Common myeloid progenitor, CD34-positive (primary cell): ENCODE data around the gene FAM237B.

Source experiments
- CTCF ChIA-PET: fragments of 350-600 bp; sonication (Branson Sonifier 250); formaldehyde crosslinking; loops from one replicate; lab custom pipeline; 2021; ENCODE audit warnings: antibody characterized with exemption; lab: Charles Lee
- POLR2A ChIA-PET: fragments of 350-600 bp; sonication (Branson Sonifier 250); formaldehyde crosslinking; loops from one replicate; lab custom pipeline; 2021; ENCODE audit warnings: antibody characterized with exemption; lab: Charles Lee
- DNase-seq, 3 donors: peaks; one replicate each; pipeline versions ENCODE4 v3.0.0 to v3.0.0-alpha.2; 2013
- H3K27ac ChIP-seq, 2 experiments: 1 replicate in 1 of 2; 2 replicates in 1 of 2; pipeline ENCODE4 v1.7.0; 2013; ENCODE audit warnings: inconsistent platforms in 2 of 2, low read length in 2 of 2, mild to moderate bottlenecking in 2 of 2, low read depth in 1 of 2, moderate library complexity in 1 of 2; ENCODE audit not compliant: severe bottlenecking in 2 of 2, insufficient read depth in 1 of 2, poor library complexity in 1 of 2
- H3K27me3 ChIP-seq, 5 experiments: replicated peaks in 2 of 5; 1 replicate in 3 of 5; 2 replicates in 2 of 5; pipeline versions ENCODE4 v1.6.1 to v1.7.0; 2013; ENCODE audit warnings: low read length in 4 of 5, mild to moderate bottlenecking in 2 of 5, moderate library complexity in 2 of 5, inconsistent platforms in 1 of 5; ENCODE audit not compliant: insufficient read depth in 5 of 5, control insufficient read depth in 4 of 5
- H3K36me3 ChIP-seq, 4 experiments: 1 replicate in 2 of 4; 2 replicates in 2 of 4; pipeline versions ENCODE4 v1.6.1 to v1.7.0; 2013; ENCODE audit warnings: low read length in 3 of 4, control low read depth in 1 of 4, mild to moderate bottlenecking in 1 of 4; ENCODE audit not compliant: control insufficient read depth in 4 of 4, insufficient read depth in 4 of 4
- H3K4me1 ChIP-seq, 4 experiments: 1 replicate in 3 of 4; 2 replicates in 1 of 4; pipeline versions ENCODE4 v1.6.1 to v1.7.1; 2013; ENCODE audit warnings: low read length in 3 of 4, mild to moderate bottlenecking in 3 of 4, control low read depth in 1 of 4, inconsistent platforms in 1 of 4, moderate library complexity in 1 of 4; ENCODE audit not compliant: control insufficient read depth in 4 of 4, insufficient read depth in 4 of 4; ENCODE audit errors: control extremely low read depth in 1 of 4
- H3K4me3 ChIP-seq, 7 experiments: 1 replicate in 4 of 7; 2 replicates in 3 of 7; pipeline versions ENCODE4 v1.5.1 to v1.7.0; 2013; ENCODE audit warnings: mild to moderate bottlenecking in 7 of 7, low read length in 6 of 7, moderate library complexity in 6 of 7, inconsistent platforms in 2 of 7, low read depth in 2 of 7, control low read depth in 1 of 7; ENCODE audit not compliant: insufficient read depth in 4 of 7, control insufficient read depth in 1 of 7; ENCODE audit errors: extremely low read depth in 1 of 7
- H3K9me3 ChIP-seq, 5 experiments: 1 replicate in 4 of 5; 2 replicates in 1 of 5; pipeline versions ENCODE4 v1.6.1 to v1.7.1; 2013; ENCODE audit warnings: low read length in 4 of 5, mild to moderate bottlenecking in 2 of 5, inconsistent platforms in 1 of 5, low read depth in 1 of 5, moderate library complexity in 1 of 5; ENCODE audit not compliant: control insufficient read depth in 4 of 5, insufficient read depth in 2 of 5; ENCODE audit errors: control extremely low read depth in 1 of 5
- WGBS: methylation state at CpG from one replicate; pipeline ENCODE4 v1.1.5; 2013; ENCODE audit not compliant: insufficient coverage; 5-methylcytosine and 5-hydroxymethylcytosine counted together

The FAM237B gene

GRCh38 chr7:90320418-90320800 is 695 bp downstream of the FAM237B start:
- Histone ChIP-seq H3K27me3 (peaks cover 17 to 67% (median 39%) of the 10 kb centered on the region in 5 experiments), H3K4me1 (peaks cover 0 to 14% (median 8%) of the 10 kb centered on the region in 4 experiments), H3K4me3 (peak overlapping the region in 4 of 7 experiments; percentile 25 to 68 (median 56)), H3K9me3 (no peaks in the 10 kb centered on the region), H3K36me3 (no peaks in the 10 kb centered on the region), H3K27ac (no peak overlapping the region)
- CTCF ChIA-PET, result interaction anchor here (1.2 to 1.3 kb wide), 2 partner anchors 10 to 107 kb away, joined by 3 to 4 read pairs; no protein-coding TSS in a partner anchor
- peak in 1 of 3 donors; percentile 23 for DNase-seq
- WGBS, result 36% methylated on average over 5 of the region's 7 CpGs
- POLR2A ChIA-PET, result no interaction called here

DNA sequence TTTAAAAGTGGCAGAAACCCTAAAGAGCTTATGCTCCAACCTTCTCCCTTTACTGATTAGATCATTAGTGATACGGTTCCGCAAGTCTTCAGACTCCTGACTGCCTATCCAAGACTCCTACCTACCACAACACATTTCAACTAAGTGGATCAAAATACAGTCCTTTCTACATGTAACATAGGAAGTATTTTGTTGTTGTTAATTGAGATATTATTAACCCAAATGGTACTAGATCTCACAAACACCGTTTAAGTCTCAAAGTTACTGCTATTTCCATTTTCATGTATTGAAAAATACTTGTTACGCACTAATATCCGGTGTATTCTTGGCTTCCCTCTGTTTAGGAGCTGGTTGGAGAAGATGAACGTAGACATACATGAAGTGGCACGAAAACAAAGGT is 1.1 kb downstream of the FAM237B start:
- no peaks in the 10 kb centered on the region for H3K9me3 ChIP-seq
- H3K27ac ChIP-seq, result no peak overlapping the region
- H3K4me3 ChIP-seq, result no peak overlapping the region
- ChIA-PET POLR2A (no interaction called here), CTCF (interaction anchor here (1.3 kb wide), 1 partner anchor 10 kb away, joined by 3 read pairs; no protein-coding TSS in a partner anchor)
- peaks cover 0 to 14% (median 8%) of the 10 kb centered on the region in 4 experiments for H3K4me1 ChIP-seq
- 87% methylated on average over 5 of the region's 7 CpGs for WGBS
- no peaks in the 10 kb centered on the region for H3K36me3 ChIP-seq
- DNase-seq, result no peak
- H3K27me3 ChIP-seq, result peaks cover 17 to 67% (median 39%) of the 10 kb centered on the region in 5 experiments

DNA sequence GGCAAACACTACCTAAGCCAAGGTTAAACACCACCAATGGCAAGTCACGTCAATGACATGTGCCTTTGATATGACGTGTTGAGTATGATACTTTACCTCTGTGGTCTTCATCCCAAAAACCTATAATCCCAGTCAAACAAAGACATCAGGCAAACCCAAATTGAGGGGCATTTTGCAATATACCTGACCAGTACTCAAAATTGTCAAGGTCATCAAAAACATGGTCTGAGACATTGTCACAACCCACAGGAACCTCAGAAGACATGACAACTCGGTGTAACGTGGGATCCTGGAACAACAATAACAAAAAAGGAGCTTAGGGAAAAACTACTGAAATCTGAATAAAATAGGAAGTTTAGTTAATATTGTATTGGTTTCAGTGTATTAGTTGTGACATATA is 7.2 kb downstream of the FAM237B start:
- DNase-seq, result no peak
- Histone ChIP-seq H3K4me3 (no peak overlapping the region), H3K36me3 (no peaks in the 10 kb centered on the region), H3K9me3 (no peaks in the 10 kb centered on the region), H3K27me3 (peaks cover 2 to 16% (median 13%) of the 10 kb centered on the region in 5 experiments), H3K4me1 (no peaks in the 10 kb centered on the region), H3K27ac (no peak overlapping the region)
- 67% methylated on average over 3 of the region's 4 CpGs for WGBS
- ChIA-PET POLR2A (no interaction called here), CTCF (interaction anchor here (1.2 to 4.8 kb wide), 4 partner anchors 22 to 114 kb away, joined by 3 to 50 read pairs (median 4); no protein-coding TSS in a partner anchor)

DNA sequence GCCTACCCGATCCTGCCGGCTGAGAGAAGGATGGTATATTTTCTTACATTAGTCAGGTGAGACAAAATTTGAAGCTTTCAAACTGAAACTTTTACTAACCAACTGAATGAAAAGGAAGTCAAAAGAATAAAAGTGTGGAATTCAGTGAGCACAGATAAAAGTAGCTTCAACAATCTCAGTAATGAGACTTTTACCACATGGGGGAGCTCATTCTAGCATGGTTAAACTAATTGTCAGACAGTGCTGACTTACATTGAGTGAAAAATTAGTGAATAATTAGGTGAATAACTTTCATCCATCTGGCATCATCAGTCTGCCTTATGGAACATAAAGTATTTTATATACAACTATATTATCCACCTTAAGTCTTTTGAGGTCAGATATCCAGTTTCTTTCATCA is 8.4 kb downstream of the FAM237B start:
- WGBS, result no CpG with 5 or more reads among the region's 2 CpGs
- Histone ChIP-seq H3K9me3 (no peaks in the 10 kb centered on the region), H3K27ac (no peak overlapping the region), H3K36me3 (no peaks in the 10 kb centered on the region), H3K27me3 (peaks cover 2 to 11% (median 7%) of the 10 kb centered on the region in 5 experiments), H3K4me1 (no peaks in the 10 kb centered on the region), H3K4me3 (no peak overlapping the region)
- ChIA-PET POLR2A (no interaction called here), CTCF (interaction anchor here (0.8 to 4.8 kb wide), 10 partner anchors 9 to 162 kb away, joined by 3 to 50 read pairs (median 4); no protein-coding TSS in a partner anchor)
- peak in 2 of 3 donors; percentile 41 to 46 for DNase-seq

GRCh38 chr7:90311175-90311574 is 9.9 kb downstream of the FAM237B start:
- ChIA-PET POLR2A (no interaction called here), CTCF (interaction anchor here (1.2 to 4.8 kb wide), 4 partner anchors 47 to 122 kb away, joined by 3 to 50 read pairs (median 12); no protein-coding TSS in a partner anchor)
- Histone ChIP-seq H3K27ac (no peak overlapping the region), H3K4me3 (no peak overlapping the region), H3K36me3 (no peaks in the 10 kb centered on the region), H3K27me3 (peaks cover 0 to 5% (median 0%) of the 10 kb centered on the region in 5 experiments), H3K9me3 (no peaks in the 10 kb centered on the region), H3K4me1 (no peaks in the 10 kb centered on the region)
- DNase-seq, result no peak

DNA sequence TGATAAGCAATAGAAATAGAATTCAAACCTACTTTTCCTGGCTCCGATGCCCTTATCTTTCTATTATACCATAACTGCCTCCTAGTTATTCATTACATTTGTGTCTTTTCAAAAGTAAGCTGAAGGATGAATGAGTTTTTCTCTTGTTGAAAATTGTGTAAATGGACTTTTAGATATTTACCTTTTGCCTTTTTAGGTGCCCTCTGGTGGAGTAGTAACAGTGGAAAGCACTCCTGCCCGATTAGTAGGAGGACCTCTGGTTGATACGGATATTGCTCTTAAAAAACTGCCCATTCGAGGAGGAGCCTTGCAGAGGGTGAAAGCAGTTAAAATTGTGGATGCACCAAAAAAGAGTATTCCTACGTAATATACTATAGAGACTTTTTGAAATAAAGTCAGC is 11.2 kb downstream of the FAM237B start:
- ChIA-PET POLR2A (no interaction called here), CTCF (interaction anchor here (0.9 to 3.1 kb wide), 2 partner anchors 10 to 118 kb away, joined by 3 to 18 read pairs; no protein-coding TSS in a partner anchor)
- WGBS, result no CpG with 5 or more reads among the region's 5 CpGs

GRCh38 chr7:90303241-90303640 is 17.9 kb downstream of the FAM237B start:
- H3K4me1 ChIP-seq, result no peaks in the 10 kb centered on the region

More for the DNA sequence above, 11.2 kb downstream of the FAM237B start:
- H3K9me3 ChIP-seq, result no peaks in the 10 kb centered on the region
- peaks cover 0 to 5% (median 0%) of the 10 kb centered on the region in 5 experiments for H3K27me3 ChIP-seq
- H3K4me3 ChIP-seq, result no peak overlapping the region
- H3K27ac ChIP-seq, result no peak overlapping the region
- H3K36me3 ChIP-seq, result no peaks in the 10 kb centered on the region
- DNase-seq, result no peak
- H3K4me1 ChIP-seq, result no peaks in the 10 kb centered on the region

More at GRCh38 chr7:90303241-90303640, 17.9 kb downstream of the FAM237B start:
- Histone ChIP-seq H3K27ac (no peak overlapping the region), H3K36me3 (no peaks in the 10 kb centered on the region), H3K9me3 (no peaks in the 10 kb centered on the region), H3K4me3 (no peak overlapping the region), H3K27me3 (no peaks in the 10 kb centered on the region)
- DNase-seq, result no peak
- WGBS, result no CpG with 5 or more reads among the region's 1 CpG
- ChIA-PET CTCF (interaction anchor here (0.6 to 1.7 kb wide), 3 partner anchors 9 to 123 kb away, joined by 3 to 6 read pairs (median 4); no protein-coding TSS in a partner anchor), POLR2A (no interaction called here)
